Right ventricle myocardium superior (tissue), 1 donor: ENCODE data around the gene FASLG. TPM values are rescaled to one million over a fixed set of nuclear protein-coding genes. Genes with fewer than 3 reads are reported as not detected.

Source experiments
- ATAC-seq: fragments of 200-7000 bp; cut with Tn5 transposase; one replicate; pipeline ENCODE4 v1.9.1; 2020; ENCODE audit warnings: mild to moderate bottlenecking; ENCODE audit not compliant: poor library complexity
- DNase-seq: peaks from one replicate; pipeline ENCODE4 v3.0.0-alpha.2; 2020
- intact Hi-C: fragments of 100-400 bp; cut with DNase I; formaldehyde crosslinking; loops from one replicate; pipeline ENCODE4 v1.11.2; 2022
- total RNA-seq: library from RNA; stranded (reverse); fragmentation: NEBNext Ultra II Directional; extraction: Animal tissue kit (Norgen Biotek cat#: 25700); gene quantifications from one replicate; pipeline ENCODE4 v1.2.1, GENCODE V29; 2021
- donor health status: DM: no; HTN: yes; CAD: no; lungs with severe emphysema.

FASLG gene
- total RNA-seq, 1 donor from 2014 or later = not detected

GRCh38 chr1:172640111-172640510, 18.8 kb upstream of the FASLG start:
- no peak for ATAC-seq
- intact Hi-C loops = no loop called here
- DNase-seq = no peak

GRCh38 chr1:172641492-172641891, 17.4 kb upstream of the FASLG start:
- no peak for DNase-seq
- intact Hi-C loops = no loop called here
- ATAC-seq = no peak

- intact Hi-C loops = no loop called here
- ATAC-seq (no peak), DNase-seq (no peak)
Measured at GRCh38 chr1:172642970-172643369, 15.9 kb upstream of the FASLG start.

- intact Hi-C loops = no loop called here
- DNase-seq = no peak
- peak; percentile 79 for ATAC-seq
Measured at GRCh38 chr1:172646653-172647052, 12.2 kb upstream of the FASLG start.

- ATAC-seq = no peak
- no peak for DNase-seq
- intact Hi-C loops = no loop called here
Measured at GRCh38 chr1:172647110-172647564, 11.8 kb upstream of the FASLG start.

GRCh38 chr1:172647987-172648386, 10.9 kb upstream of the FASLG start:
- intact Hi-C loops = no loop called here

GRCh38 chr1:172650474-172651193, 8.3 kb upstream of the FASLG start:
- ATAC-seq (peak; percentile 54), DNase-seq (no peak)
- intact Hi-C loops = no loop called here

More at GRCh38 chr1:172647987-172648386, 10.9 kb upstream of the FASLG start:
- DNase-seq = no peak
- no peak for ATAC-seq

GRCh38 chr1:172653015-172653709, 5.7 kb upstream of the FASLG start:
- intact Hi-C loops = no loop called here
- DNase-seq (no peak), ATAC-seq (no peak)

- intact Hi-C loops = no loop called here
- no peak for DNase-seq
- no peak for ATAC-seq
Measured at GRCh38 chr1:172654535-172654934, 4.4 kb upstream of the FASLG start.

- intact Hi-C loops = no loop called here
- no peak for ATAC-seq
- DNase-seq = no peak
Measured at GRCh38 chr1:172656576-172656975, 2.3 kb upstream of the FASLG start.

- intact Hi-C loops = no loop called here
- peak; percentile 63 for DNase-seq
- ATAC-seq = peak; percentile 94
Measured at GRCh38 chr1:172657586-172657985, 1.3 kb upstream of the FASLG start.

- ATAC-seq = no peak
- no peak for DNase-seq
- intact Hi-C loops = no loop called here
Measured at GRCh38 chr1:172661107-172661506, 2.2 kb downstream of the FASLG start.

- DNase-seq (peak; percentile 60), ATAC-seq (no peak)
- intact Hi-C loops = no loop called here
Measured at GRCh38 chr1:172662464-172663109, 3.7 kb downstream of the FASLG start.

- intact Hi-C loops = no loop called here
- ATAC-seq (no peak), DNase-seq (no peak)
Measured at GRCh38 chr1:172663732-172664131, 4.8 kb downstream of the FASLG start.

- intact Hi-C loops = no loop called here
Measured at GRCh38 chr1:172668097-172668496, 9.2 kb downstream of the FASLG start.

GRCh38 chr1:172669011-172669410, 10.1 kb downstream of the FASLG start:
- DNase-seq (no peak), ATAC-seq (no peak)
- intact Hi-C loops = no loop called here

More at GRCh38 chr1:172668097-172668496, 9.2 kb downstream of the FASLG start:
- DNase-seq (no peak), ATAC-seq (no peak)

GRCh38 chr1:172670316-172670715, 11.4 kb downstream of the FASLG start:
- DNase-seq (no peak), ATAC-seq (no peak)
- intact Hi-C loops = no loop called here

- no peak for DNase-seq
- no peak for ATAC-seq
- intact Hi-C loops = no loop called here
Measured at GRCh38 chr1:172670791-172671190, 11.9 kb downstream of the FASLG start.

GRCh38 chr1:172671591-172671990, 12.7 kb downstream of the FASLG start:
- DNase-seq (no peak), ATAC-seq (no peak)
- intact Hi-C loops = no loop called here

GRCh38 chr1:172672720-172673119, 13.8 kb downstream of the FASLG start:
- DNase-seq (no peak), ATAC-seq (no peak)
- intact Hi-C loops = no loop called here
